Measurements from ENCODE around the gene CEP192.

DNA sequence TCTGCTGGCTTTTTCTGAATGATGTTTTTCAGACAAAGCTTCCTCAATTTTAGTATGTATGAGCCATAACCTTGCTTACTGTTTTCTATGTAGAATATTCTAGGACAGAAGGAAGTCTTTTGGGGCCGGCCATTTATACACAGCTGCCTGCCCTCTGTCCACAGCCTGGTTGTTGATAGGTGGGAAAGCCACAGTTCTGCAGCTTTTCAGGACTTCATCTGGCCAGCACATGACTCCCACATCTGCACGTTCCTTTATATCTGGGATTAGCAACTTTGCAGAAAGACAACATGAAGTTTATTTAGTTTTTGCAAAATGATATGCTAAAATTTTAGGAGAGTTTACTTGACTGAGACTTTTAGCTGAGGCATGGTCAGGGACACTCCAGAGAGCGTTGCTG lies 105.6 kb downstream of the CEP192 start:
- TF ChIP-seq ZBTB1 (CRISPR knock-in tag; IDR thresholded peaks at IDR 0.05; ENCODE audit: borderline replicate concordance) (no peak), EZH2 (conservative IDR thresholded peaks at IDR 0.05; ENCODE audit: low read depth, low read length) (no peak), HIC2 (CRISPR knock-in tag; IDR thresholded peaks at IDR 0.05; ENCODE audit: low read depth) (no peak), PHF20 (CRISPR knock-in tag; IDR thresholded peaks at IDR 0.05) (no peak), CHCHD3 (CRISPR knock-in tag; IDR thresholded peaks at IDR 0.05) (no peak), ZNF274 (CRISPR knock-in tag; IDR thresholded peaks at IDR 0.05) (no peak), SP1 (IDR thresholded peaks at IDR 0.05) (no peak), SP1 (CRISPR knock-in tag; IDR thresholded peaks at IDR 0.05) (no peak), ZNF777 (CRISPR knock-in tag; IDR thresholded peaks at IDR 0.05) (no peak), ZNF574 (CRISPR knock-in tag; IDR thresholded peaks at IDR 0.05) (no peak)
- TF ChIP-seq, protein P1, sequence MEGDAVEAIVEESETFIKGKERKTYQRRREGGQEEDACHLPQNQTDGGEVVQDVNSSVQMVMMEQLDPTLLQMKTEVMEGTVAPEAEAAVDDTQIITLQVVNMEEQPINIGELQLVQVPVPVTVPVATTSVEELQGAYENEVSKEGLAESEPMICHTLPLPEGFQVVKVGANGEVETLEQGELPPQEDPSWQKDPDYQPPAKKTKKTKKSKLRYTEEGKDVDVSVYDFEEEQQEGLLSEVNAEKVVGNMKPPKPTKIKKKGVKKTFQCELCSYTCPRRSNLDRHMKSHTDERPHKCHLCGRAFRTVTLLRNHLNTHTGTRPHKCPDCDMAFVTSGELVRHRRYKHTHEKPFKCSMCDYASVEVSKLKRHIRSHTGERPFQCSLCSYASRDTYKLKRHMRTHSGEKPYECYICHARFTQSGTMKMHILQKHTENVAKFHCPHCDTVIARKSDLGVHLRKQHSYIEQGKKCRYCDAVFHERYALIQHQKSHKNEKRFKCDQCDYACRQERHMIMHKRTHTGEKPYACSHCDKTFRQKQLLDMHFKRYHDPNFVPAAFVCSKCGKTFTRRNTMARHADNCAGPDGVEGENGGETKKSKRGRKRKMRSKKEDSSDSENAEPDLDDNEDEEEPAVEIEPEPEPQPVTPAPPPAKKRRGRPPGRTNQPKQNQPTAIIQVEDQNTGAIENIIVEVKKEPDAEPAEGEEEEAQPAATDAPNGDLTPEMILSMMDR (CRISPR knock-in tag; IDR thresholded peaks at IDR 0.05): no peak
- TF ChIP-seq, protein P2, sequence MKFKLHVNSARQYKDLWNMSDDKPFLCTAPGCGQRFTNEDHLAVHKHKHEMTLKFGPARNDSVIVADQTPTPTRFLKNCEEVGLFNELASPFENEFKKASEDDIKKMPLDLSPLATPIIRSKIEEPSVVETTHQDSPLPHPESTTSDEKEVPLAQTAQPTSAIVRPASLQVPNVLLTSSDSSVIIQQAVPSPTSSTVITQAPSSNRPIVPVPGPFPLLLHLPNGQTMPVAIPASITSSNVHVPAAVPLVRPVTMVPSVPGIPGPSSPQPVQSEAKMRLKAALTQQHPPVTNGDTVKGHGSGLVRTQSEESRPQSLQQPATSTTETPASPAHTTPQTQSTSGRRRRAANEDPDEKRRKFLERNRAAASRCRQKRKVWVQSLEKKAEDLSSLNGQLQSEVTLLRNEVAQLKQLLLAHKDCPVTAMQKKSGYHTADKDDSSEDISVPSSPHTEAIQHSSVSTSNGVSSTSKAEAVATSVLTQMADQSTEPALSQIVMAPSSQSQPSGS (CRISPR knock-in tag; IDR thresholded peaks at IDR 0.05): no peak
- TF ChIP-seq, protein P3, sequence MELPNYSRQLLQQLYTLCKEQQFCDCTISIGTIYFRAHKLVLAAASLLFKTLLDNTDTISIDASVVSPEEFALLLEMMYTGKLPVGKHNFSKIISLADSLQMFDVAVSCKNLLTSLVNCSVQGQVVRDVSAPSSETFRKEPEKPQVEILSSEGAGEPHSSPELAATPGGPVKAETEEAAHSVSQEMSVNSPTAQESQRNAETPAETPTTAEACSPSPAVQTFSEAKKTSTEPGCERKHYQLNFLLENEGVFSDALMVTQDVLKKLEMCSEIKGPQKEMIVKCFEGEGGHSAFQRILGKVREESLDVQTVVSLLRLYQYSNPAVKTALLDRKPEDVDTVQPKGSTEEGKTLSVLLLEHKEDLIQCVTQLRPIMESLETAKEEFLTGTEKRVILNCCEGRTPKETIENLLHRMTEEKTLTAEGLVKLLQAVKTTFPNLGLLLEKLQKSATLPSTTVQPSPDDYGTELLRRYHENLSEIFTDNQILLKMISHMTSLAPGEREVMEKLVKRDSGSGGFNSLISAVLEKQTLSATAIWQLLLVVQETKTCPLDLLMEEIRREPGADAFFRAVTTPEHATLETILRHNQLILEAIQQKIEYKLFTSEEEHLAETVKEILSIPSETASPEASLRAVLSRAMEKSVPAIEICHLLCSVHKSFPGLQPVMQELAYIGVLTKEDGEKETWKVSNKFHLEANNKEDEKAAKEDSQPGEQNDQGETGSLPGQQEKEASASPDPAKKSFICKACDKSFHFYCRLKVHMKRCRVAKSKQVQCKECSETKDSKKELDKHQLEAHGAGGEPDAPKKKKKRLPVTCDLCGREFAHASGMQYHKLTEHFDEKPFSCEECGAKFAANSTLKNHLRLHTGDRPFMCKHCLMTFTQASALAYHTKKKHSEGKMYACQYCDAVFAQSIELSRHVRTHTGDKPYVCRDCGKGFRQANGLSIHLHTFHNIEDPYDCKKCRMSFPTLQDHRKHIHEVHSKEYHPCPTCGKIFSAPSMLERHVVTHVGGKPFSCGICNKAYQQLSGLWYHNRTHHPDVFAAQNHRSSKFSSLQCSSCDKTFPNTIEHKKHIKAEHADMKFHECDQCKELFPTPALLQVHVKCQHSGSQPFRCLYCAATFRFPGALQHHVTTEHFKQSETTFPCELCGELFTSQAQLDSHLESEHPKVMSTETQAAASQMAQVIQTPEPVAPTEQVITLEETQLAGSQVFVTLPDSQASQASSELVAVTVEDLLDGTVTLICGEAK (IDR thresholded peaks at IDR 0.05): no peak
- TF ChIP-seq, protein P3 (CRISPR knock-in tag; IDR thresholded peaks at IDR 0.05): no peak

Data from HepG2 (cell line).